NCI-H748 (cell line): Measurements from ENCODE around the gene CREB5.
A peak's percentile ranks its signal among the peaks of the same experiment; 100 is the strongest.

Source experiments
- DNase-seq: peaks from one replicate; lab custom pipeline; 2025; ENCODE audit not compliant: unreplicated experiment; lab: John Stamatoyannopoulos, UW

Gene CREB5

GRCh38 chr7:28729281-28729680 lies 317.0 kb downstream of the CREB5 start:
- peak; percentile 98 for DNase-seq

GRCh38 chr7:28729727-28730126 lies 317.4 kb downstream of the CREB5 start:
- peak; percentile 82 for DNase-seq

- DNase-seq: no peak
Measured at GRCh38 chr7:28731092-28731658, 318.9 kb downstream of the CREB5 start.

- peak; percentile 90 for DNase-seq
Measured at GRCh38 chr7:28732071-28732869, 320.0 kb downstream of the CREB5 start.

- DNase-seq: no peak
Measured at GRCh38 chr7:28733035-28733434, 320.7 kb downstream of the CREB5 start.

- no peak for DNase-seq
Measured at GRCh38 chr7:28738412-28738811, 326.1 kb downstream of the CREB5 start.

- DNase-seq: no peak
Measured at GRCh38 chr7:28739128-28739527, 326.8 kb downstream of the CREB5 start.

- DNase-seq: no peak
Measured at GRCh38 chr7:28739826-28740225, 327.5 kb downstream of the CREB5 start.

GRCh38 chr7:28744951-28745350 lies 332.6 kb downstream of the CREB5 start:
- no peak for DNase-seq

GRCh38 chr7:28745351-28745750 lies 333.0 kb downstream of the CREB5 start:
- no peak for DNase-seq

GRCh38 chr7:28747404-28747803 lies 335.1 kb downstream of the CREB5 start:
- no peak for DNase-seq

GRCh38 chr7:28747854-28748253 lies 335.5 kb downstream of the CREB5 start:
- DNase-seq: no peak

GRCh38 chr7:28748346-28748745 lies 336.0 kb downstream of the CREB5 start:
- no peak for DNase-seq

GRCh38 chr7:28748933-28749584 lies 336.7 kb downstream of the CREB5 start:
- DNase-seq: peak; percentile 35

GRCh38 chr7:28749638-28750037 lies 337.3 kb downstream of the CREB5 start:
- DNase-seq: no peak

- DNase-seq: no peak
Measured at GRCh38 chr7:28750981-28751380, 338.7 kb downstream of the CREB5 start.

- no peak for DNase-seq
Measured at GRCh38 chr7:28753613-28754012, 341.3 kb downstream of the CREB5 start.

- no peak for DNase-seq
Measured at GRCh38 chr7:28754027-28754426, 341.7 kb downstream of the CREB5 start.

GRCh38 chr7:28754447-28754846 lies 342.1 kb downstream of the CREB5 start:
- no peak for DNase-seq

GRCh38 chr7:28755255-28755654 lies 342.9 kb downstream of the CREB5 start:
- DNase-seq: no peak

GRCh38 chr7:28758186-28758585 lies 345.9 kb downstream of the CREB5 start:
- DNase-seq: no peak

- no peak for DNase-seq
Measured at GRCh38 chr7:28759475-28759971, 347.2 kb downstream of the CREB5 start.
